Osteoblast (primary cell): ENCODE results near the gene SLC6A20. TPM values are rescaled to one million over a fixed set of nuclear protein-coding genes. Genes with fewer than 3 reads are reported as not detected.

ENCODE experiments used
- DNase-seq: peaks from one replicate; pipeline ENCODE4 v3.0.0; 2011; ENCODE audit warnings: low spot score, mixed read lengths; ENCODE audit not compliant: insufficient read length; ENCODE audit errors: missing footprints
- H2AFZ ChIP-seq: 2 replicates; pipeline ENCODE4 v1.6.0; 2011; ENCODE audit warnings: mild to moderate bottlenecking, low read length
- H3K27ac ChIP-seq: 2 replicates; pipeline ENCODE4 v1.5.1; 2011; ENCODE audit warnings: mild to moderate bottlenecking, low read depth, low read length, moderate library complexity
- H3K27me3 ChIP-seq: 2 replicates; pipeline ENCODE4 v1.6.0; 2012; ENCODE audit warnings: mild to moderate bottlenecking, control low read depth, inconsistent platforms, low read length, moderate library complexity; ENCODE audit not compliant: insufficient read depth
- H3K36me3 ChIP-seq: 2 replicates; pipeline ENCODE4 v1.5.1; 2011; ENCODE audit warnings: mild to moderate bottlenecking, low read length, control low read depth, moderate library complexity; ENCODE audit not compliant: insufficient read depth
- H3K4me1 ChIP-seq: 2 replicates; pipeline ENCODE4 v1.5.1; 2011; ENCODE audit warnings: mild to moderate bottlenecking, low read length, control low read depth, moderate library complexity; ENCODE audit not compliant: insufficient read depth
- H3K4me2 ChIP-seq: 2 replicates; pipeline ENCODE4 v1.6.0; 2011; ENCODE audit warnings: mild to moderate bottlenecking, low read length; ENCODE audit not compliant: insufficient read depth
- H3K4me3 ChIP-seq: fragments of 200-600 bp; sonication (generic); 3 replicates; pipeline ENCODE4 v1.5.1; 2012; ENCODE audit warnings: mild to moderate bottlenecking, low read length, inconsistent platforms; ENCODE audit not compliant: insufficient read depth
- H3K79me2 ChIP-seq: 2 replicates; pipeline ENCODE4 v1.6.0; 2012; ENCODE audit warnings: mild to moderate bottlenecking, low read length, control low read depth, inconsistent platforms; ENCODE audit not compliant: insufficient read depth
- H3K9me3 ChIP-seq: 2 replicates; pipeline ENCODE4 v1.5.1; 2011; ENCODE audit warnings: low read depth, low read length, control low read depth
- H4K20me1 ChIP-seq: 2 replicates; pipeline ENCODE4 v1.6.0; 2012; ENCODE audit warnings: mild to moderate bottlenecking, low read length, control low read depth; ENCODE audit not compliant: insufficient read depth
- total RNA-seq: library from RNA; depleted of rRNA; stranded (reverse); fragments of >200 nt; gene quantifications from 2 replicates; pipeline ENCODE4 v1.2.3, GENCODE V29; 2012
- TF ChIP-seq, protein P1 (sequence below): IDR thresholded peaks from 2 replicates; pipeline ENCODE4 v1.5.1; 2011; ENCODE audit warnings: mild to moderate bottlenecking, low read depth, low read length, moderate library complexity; ENCODE audit errors: extremely low read depth

SLC6A20 gene
- total RNA-seq, 1 donor, result not detected

DNA sequence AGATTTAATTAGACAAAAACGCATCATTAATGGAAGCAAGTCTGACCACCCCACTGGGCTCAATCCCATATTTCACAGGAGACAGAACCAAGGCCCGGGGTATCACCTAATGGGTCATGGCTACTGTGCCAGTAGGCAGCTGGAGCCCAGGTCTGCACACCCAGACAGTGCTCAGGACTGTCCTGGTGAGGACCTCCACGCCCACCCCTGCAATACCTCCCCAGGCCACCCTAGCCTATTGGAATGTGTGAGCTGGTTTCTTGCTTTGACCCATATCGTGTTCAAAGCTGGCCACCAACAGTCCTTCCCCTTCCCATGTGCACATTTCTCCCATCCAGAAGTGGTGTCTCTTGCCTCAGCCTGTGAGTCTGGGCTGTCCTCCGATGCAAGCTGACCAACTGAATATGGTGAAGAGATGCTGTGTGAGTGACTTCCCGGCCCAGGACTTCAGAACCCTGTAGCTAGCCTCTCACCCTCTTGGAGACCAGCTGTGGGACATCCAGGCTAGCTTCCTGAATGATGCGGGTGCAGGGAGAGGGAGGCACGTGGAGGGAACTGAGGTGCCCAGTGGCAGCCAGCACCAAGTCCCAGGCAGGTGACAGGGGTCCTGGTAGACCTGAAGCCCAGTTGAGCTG, 19.1 kb downstream of the SLC6A20 start:
- Histone ChIP-seq H3K4me3 (no peak overlapping the region), H3K27ac (no peak overlapping the region), H3K9me3 (no peaks in the 10 kb centered on the region), H3K27me3 (peaks cover 41% of the 10 kb centered on the region), H2AFZ (no peak overlapping the region), H3K4me1 (no peaks in the 10 kb centered on the region), H4K20me1 (no peaks in the 10 kb centered on the region), H3K36me3 (no peaks in the 10 kb centered on the region), H3K79me2 (no peaks in the 10 kb centered on the region), H3K4me2 (no peak overlapping the region)
- TF ChIP-seq, protein P1, sequence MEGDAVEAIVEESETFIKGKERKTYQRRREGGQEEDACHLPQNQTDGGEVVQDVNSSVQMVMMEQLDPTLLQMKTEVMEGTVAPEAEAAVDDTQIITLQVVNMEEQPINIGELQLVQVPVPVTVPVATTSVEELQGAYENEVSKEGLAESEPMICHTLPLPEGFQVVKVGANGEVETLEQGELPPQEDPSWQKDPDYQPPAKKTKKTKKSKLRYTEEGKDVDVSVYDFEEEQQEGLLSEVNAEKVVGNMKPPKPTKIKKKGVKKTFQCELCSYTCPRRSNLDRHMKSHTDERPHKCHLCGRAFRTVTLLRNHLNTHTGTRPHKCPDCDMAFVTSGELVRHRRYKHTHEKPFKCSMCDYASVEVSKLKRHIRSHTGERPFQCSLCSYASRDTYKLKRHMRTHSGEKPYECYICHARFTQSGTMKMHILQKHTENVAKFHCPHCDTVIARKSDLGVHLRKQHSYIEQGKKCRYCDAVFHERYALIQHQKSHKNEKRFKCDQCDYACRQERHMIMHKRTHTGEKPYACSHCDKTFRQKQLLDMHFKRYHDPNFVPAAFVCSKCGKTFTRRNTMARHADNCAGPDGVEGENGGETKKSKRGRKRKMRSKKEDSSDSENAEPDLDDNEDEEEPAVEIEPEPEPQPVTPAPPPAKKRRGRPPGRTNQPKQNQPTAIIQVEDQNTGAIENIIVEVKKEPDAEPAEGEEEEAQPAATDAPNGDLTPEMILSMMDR, result no peak
- DNase-seq, result no peak

DNA sequence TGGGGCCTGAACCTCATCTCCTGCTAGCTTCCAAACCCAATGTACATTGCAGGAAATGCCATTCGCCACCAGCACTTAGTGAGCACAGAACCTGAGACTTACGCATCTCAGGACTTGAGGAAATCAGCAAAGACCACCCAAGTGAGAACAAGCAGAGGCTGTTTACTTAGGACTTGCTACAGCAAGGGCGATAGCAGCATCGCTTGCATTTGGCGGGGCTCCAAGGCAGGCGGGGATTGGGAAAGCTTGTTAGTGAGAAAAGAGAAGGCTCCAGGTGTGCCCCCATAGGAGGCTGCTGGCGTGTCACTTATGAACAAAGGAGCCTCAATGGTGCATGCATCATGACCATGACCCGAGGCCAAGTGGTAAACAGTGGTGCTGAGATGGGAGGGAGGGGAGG, 19.7 kb downstream of the SLC6A20 start:
- no peak overlapping the region for H3K4me3 ChIP-seq
- no peak overlapping the region for H2AFZ ChIP-seq
- no peak for DNase-seq
- H4K20me1 ChIP-seq, result no peaks in the 10 kb centered on the region
- H3K36me3 ChIP-seq, result no peaks in the 10 kb centered on the region
- TF ChIP-seq, protein P1, result no peak
- no peaks in the 10 kb centered on the region for H3K79me2 ChIP-seq
- H3K27me3 ChIP-seq, result peaks cover 42% of the 10 kb centered on the region
- H3K4me2 ChIP-seq, result no peak overlapping the region
- H3K4me1 ChIP-seq, result no peaks in the 10 kb centered on the region
- no peak overlapping the region for H3K27ac ChIP-seq
- H3K9me3 ChIP-seq, result no peaks in the 10 kb centered on the region

DNA sequence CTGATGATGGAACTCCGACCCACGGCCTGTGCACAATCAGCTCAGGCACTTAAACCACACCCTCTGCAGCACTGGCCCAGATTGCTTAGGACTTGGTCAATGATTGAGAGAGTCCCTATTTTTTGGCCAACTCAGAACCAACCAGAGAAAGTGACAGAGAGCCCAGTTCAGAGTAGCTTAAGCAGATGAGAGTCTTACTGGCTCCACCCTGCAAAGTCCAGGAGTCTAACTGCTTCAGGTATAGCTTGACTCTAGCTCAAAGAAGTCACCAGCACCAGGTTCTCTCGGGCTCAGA, 20.1 kb downstream of the SLC6A20 start:
- H3K27me3 ChIP-seq, result peaks cover 42% of the 10 kb centered on the region
- no peaks in the 10 kb centered on the region for H3K79me2 ChIP-seq
- no peaks in the 10 kb centered on the region for H3K4me1 ChIP-seq
- H3K9me3 ChIP-seq, result no peaks in the 10 kb centered on the region
- no peaks in the 10 kb centered on the region for H3K36me3 ChIP-seq
- no peaks in the 10 kb centered on the region for H4K20me1 ChIP-seq
- H2AFZ ChIP-seq, result no peak overlapping the region
- no peak overlapping the region for H3K27ac ChIP-seq
- H3K4me2 ChIP-seq, result no peak overlapping the region
- TF ChIP-seq, protein P1, result no peak
- no peak for DNase-seq
- no peak overlapping the region for H3K4me3 ChIP-seq

DNA sequence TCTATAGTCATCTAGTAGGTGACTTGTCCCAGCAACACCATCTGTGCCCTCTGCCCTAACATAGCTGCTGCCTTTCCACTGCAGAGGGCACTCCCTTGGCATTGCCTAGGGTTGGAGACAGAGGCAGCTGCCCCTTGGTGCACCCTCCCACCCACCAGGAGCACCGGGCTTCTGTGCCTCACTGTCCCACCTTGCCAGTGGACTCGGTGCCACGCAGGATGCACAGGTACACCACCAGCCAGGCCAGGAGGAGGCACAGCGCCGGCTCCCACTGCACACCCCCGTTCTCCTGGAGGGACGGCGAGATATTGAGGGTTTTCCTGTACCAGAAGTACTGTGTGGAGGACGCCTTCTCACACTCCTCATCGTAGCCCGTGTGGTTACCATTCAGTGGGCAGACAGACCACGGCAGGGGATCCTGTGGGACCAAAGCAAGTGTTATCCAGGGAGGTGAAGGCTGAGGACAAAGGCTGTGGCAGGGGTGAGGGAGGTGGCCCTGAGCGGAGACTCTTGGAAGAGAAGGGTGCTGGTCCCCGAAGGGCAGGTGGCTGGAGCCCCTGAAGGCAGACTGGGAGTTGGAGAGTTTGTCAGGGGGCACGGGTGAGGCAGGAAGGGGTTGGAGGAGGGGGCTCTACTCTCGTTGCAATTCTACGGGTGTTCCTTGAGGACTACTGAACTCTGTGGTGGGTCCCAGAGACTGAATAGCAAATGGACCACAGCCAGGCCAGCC, 20.6 kb downstream of the SLC6A20 start:
- Histone ChIP-seq H4K20me1 (no peaks in the 10 kb centered on the region), H3K9me3 (no peaks in the 10 kb centered on the region), H3K27ac (no peak overlapping the region), H3K36me3 (no peaks in the 10 kb centered on the region), H3K27me3 (peaks cover 41% of the 10 kb centered on the region), H2AFZ (no peak overlapping the region), H3K4me3 (no peak overlapping the region), H3K79me2 (no peaks in the 10 kb centered on the region), H3K4me1 (no peaks in the 10 kb centered on the region), H3K4me2 (no peak overlapping the region)
- TF ChIP-seq, protein P1, result no peak
- no peak for DNase-seq
